GM06990 (cell line): ENCODE results near the gene PLGLB1.
"Not testable (repeated sequence)": the region's sequence is repeated elsewhere in the genome, so short reads cannot be mapped to it uniquely, and the experiment has no call there.

ENCODE experiments used
- DNase-seq: peaks from one replicate; pipeline ENCODE4 v3.0.0-alpha.2; 2011; ENCODE audit not compliant: insufficient read length; ENCODE audit errors: extremely low read depth
- H3K27me3 ChIP-seq: replicated peaks from 2 replicates; pipeline ENCODE4 v1.6.0; 2011; ENCODE audit warnings: low read length; ENCODE audit not compliant: control insufficient read depth, insufficient read depth
- H3K36me3 ChIP-seq: 2 replicates; pipeline ENCODE4 v1.5.1; 2011; ENCODE audit warnings: low read length; ENCODE audit not compliant: control insufficient read depth, insufficient read depth
- H3K4me3 ChIP-seq: replicated peaks from 2 replicates; pipeline ENCODE4 v1.5.1; 2011; ENCODE audit warnings: low read depth, mild to moderate bottlenecking, control low read depth, low read length

PLGLB1 gene

DNA sequence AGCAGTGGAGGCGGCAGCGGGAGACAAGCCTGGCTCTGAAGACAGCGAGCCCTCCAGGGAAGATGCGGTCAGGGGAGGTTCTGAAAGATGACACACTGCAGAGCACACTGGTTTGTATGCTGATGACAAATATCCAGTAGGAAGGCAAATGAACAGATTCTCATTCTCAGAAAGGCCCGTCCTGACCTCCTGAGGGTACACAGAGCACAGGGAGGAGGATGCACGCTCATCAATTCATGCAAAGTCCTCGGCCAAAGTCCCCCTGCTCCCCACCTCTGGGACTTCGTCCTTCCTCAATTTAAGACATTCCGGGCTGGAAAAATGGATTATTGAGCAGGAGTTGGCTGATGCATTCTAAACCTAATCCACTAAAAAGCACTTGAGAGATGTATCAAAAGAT is 2.6 kb downstream of the PLGLB1 start:
- H3K27me3 ChIP-seq, H3K36me3 ChIP-seq, H3K4me3 ChIP-seq, DNase-seq: not testable (repeated sequence)

- DNase-seq, H3K27me3 ChIP-seq, H3K36me3 ChIP-seq, H3K4me3 ChIP-seq: not testable (repeated sequence)
Measured at GRCh38 chr2:87014489-87015169, 7.0 kb downstream of the PLGLB1 start.

- H3K27me3 ChIP-seq, DNase-seq, H3K36me3 ChIP-seq, H3K4me3 ChIP-seq: not testable (repeated sequence)
Measured at GRCh38 chr2:87004398-87004797, 17.2 kb downstream of the PLGLB1 start.
